ENCODE measurements around the gene ALOX12B.

- TF ChIP-seq, protein P1, sequence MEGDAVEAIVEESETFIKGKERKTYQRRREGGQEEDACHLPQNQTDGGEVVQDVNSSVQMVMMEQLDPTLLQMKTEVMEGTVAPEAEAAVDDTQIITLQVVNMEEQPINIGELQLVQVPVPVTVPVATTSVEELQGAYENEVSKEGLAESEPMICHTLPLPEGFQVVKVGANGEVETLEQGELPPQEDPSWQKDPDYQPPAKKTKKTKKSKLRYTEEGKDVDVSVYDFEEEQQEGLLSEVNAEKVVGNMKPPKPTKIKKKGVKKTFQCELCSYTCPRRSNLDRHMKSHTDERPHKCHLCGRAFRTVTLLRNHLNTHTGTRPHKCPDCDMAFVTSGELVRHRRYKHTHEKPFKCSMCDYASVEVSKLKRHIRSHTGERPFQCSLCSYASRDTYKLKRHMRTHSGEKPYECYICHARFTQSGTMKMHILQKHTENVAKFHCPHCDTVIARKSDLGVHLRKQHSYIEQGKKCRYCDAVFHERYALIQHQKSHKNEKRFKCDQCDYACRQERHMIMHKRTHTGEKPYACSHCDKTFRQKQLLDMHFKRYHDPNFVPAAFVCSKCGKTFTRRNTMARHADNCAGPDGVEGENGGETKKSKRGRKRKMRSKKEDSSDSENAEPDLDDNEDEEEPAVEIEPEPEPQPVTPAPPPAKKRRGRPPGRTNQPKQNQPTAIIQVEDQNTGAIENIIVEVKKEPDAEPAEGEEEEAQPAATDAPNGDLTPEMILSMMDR (IDR thresholded peaks at IDR 0.05) = no peak
- TF ChIP-seq POLR2AphosphoS5 (IDR thresholded peaks at IDR 0.05) (no peak), EP300 (IDR thresholded peaks at IDR 0.05) (no peak)
Measured at GRCh38 chr17:8105957-8106398, 18.5 kb upstream of the ALOX12B start.

Measured in stomach (tissue), 4 donors.